Choroid plexus epithelial cell (primary cell): ENCODE data around the gene SLCO3A1.

ENCODE experiments used
- DNase-seq: peaks from one replicate; pipeline ENCODE4 v3.0.0-alpha.2; 2010; ENCODE audit warnings: low read depth
- H3K4me3 ChIP-seq: 2 replicates; pipeline ENCODE4 v1.5.1; 2011; ENCODE audit warnings: low read depth, mild to moderate bottlenecking, control low read depth, low read length, moderate library complexity
- TF ChIP-seq, protein P1 (sequence below): conservative IDR thresholded peaks from 2 replicates; pipeline ENCODE4 v1.5.1; 2011; ENCODE audit warnings: low read depth, mild to moderate bottlenecking, control low read depth, inconsistent platforms, low read length, moderate library complexity

Gene SLCO3A1

DNA sequence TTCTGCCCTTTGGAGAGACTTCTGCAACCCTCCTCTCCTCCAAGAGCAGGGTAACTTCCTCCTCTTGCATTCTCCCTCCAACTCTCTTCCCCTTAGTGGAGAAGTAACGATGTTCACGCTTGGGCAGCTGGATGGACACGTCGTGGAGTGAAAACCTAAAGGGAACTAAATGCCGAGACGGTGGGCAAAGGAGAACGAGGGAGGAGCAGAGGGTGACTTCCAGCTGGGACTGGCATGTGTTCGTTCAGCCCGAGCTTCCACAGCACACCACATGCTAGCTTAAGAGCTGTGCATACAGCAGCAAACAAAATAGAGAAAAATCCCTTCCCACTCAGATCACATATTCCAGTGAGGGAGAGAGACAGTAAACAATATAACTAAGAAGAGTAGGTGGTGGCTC is 179.8 kb downstream of the SLCO3A1 start:
- H3K4me3 ChIP-seq, result no peak overlapping the region
- no peak for DNase-seq
- TF ChIP-seq, protein P1, sequence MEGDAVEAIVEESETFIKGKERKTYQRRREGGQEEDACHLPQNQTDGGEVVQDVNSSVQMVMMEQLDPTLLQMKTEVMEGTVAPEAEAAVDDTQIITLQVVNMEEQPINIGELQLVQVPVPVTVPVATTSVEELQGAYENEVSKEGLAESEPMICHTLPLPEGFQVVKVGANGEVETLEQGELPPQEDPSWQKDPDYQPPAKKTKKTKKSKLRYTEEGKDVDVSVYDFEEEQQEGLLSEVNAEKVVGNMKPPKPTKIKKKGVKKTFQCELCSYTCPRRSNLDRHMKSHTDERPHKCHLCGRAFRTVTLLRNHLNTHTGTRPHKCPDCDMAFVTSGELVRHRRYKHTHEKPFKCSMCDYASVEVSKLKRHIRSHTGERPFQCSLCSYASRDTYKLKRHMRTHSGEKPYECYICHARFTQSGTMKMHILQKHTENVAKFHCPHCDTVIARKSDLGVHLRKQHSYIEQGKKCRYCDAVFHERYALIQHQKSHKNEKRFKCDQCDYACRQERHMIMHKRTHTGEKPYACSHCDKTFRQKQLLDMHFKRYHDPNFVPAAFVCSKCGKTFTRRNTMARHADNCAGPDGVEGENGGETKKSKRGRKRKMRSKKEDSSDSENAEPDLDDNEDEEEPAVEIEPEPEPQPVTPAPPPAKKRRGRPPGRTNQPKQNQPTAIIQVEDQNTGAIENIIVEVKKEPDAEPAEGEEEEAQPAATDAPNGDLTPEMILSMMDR, result no peak

GRCh38 chr15:92033723-92034122 is 180.2 kb downstream of the SLCO3A1 start:
- TF ChIP-seq, protein P1, result no peak
- H3K4me3 ChIP-seq, result no peak overlapping the region
- no peak for DNase-seq

DNA sequence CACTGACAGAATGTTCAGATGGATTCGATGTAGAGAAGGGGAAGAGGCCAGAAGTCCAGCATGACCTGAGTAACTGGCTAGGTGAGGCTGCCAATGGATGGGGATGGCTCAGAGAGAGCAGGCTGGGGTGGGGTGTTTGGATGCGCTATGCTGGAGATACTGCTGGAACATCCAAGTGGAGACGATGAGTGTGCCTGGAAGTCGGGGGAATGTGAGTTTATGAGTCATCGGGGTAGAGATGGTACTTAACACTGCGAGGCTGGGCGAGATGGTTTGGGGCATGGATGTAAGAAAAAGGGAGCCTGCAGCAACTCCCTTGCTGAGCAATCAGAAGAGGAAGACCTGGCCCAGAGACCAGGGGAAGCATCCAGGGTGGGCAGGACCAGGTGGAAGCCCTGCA is 180.7 kb downstream of the SLCO3A1 start:
- H3K4me3 ChIP-seq, result no peak overlapping the region
- TF ChIP-seq, protein P1, result no peak
- DNase-seq, result no peak

GRCh38 chr15:92035551-92035950 is 182.0 kb downstream of the SLCO3A1 start:
- DNase-seq, result no peak
- no peak overlapping the region for H3K4me3 ChIP-seq
- TF ChIP-seq, protein P1, result no peak

DNA sequence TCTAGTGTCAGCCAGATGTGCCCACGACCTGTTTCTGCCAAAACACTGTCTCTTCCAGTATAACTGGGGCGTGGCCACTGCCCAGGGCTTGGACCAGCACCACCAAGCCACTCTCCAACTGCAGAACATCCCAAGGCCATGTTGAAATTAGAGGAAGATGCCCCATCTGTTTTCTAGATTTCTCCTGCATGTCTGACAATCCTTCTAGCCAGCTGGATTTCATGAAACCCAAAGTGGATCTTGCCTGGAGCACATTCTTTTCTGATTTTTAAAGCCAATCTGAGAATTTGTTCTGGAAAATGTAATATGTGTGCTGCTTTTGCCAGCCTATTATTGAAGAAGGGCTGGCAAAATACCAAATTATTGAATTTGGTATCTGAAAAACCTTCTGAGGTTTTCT is 182.5 kb downstream of the SLCO3A1 start:
- DNase-seq, result no peak
- TF ChIP-seq, protein P1, result no peak
- H3K4me3 ChIP-seq, result no peak overlapping the region

DNA sequence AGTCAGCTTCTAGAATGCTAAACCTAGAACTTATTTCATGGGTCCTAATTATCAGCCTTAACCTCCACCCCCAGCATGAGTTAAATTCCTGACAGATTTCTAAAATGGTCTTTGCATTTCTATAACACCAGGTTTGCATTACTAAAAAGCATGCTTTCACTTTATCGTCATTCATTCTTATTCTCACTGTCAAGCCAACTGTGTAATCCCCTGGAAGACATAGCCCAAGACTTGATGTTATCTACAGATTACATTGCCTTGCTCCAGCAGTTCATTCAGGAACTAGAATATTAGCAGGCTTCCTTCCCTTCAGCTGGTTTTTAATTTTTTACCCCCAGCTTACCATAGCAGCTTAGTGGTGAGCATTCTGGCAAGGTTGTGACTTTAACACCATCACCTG is 184.0 kb downstream of the SLCO3A1 start:
- no peak overlapping the region for H3K4me3 ChIP-seq
- no peak for DNase-seq
- TF ChIP-seq, protein P1, result no peak

- TF ChIP-seq, protein P1, result no peak
- no peak for DNase-seq
- no peak overlapping the region for H3K4me3 ChIP-seq
Observed at GRCh38 chr15:92040350-92040749, 186.8 kb downstream of the SLCO3A1 start.
